NCI-H69 (cell line): ENCODE data around the gene SCARB1.

Source experiments
- DNase-seq: peaks from one replicate; lab custom pipeline; 2025; lab: John Stamatoyannopoulos, UW

SCARB1 gene

DNA sequence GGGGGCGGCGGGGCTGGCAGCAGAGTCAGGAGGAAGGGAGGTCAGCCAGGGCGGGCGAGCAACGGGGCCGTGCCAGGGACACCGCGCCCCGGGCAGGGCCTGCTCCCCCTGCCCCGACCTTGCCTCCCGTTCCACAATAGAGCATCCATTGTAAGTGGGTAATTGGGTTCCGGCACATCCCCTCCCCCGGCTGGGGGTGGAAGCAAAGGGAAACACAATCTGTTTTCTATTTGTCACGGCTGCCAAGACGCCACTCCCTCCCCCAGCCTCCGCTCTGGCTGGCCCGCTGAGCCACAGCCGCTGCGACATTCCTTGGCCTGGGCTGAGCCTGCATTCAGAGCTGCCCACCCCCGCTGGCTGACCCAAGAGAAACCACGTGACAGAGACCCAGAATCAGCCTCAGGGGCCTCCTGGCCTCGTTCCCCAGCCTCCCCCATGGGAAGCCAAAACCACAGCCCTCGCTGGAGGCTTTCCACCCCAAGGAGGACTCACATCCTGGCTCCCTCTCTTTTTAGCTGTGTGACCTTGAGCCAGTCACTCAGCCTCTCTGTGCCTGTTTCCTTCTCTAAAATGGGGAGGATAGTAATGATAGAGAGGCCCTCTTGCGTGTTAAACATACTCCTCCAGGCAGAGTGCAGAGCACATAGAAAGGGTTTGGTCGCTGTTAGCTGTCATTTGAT, 117.6 kb downstream of the SCARB1 start:
- DNase-seq = peak; percentile 97

GRCh38 chr12:124745465-124745890, 118.2 kb downstream of the SCARB1 start:
- no peak for DNase-seq

DNA sequence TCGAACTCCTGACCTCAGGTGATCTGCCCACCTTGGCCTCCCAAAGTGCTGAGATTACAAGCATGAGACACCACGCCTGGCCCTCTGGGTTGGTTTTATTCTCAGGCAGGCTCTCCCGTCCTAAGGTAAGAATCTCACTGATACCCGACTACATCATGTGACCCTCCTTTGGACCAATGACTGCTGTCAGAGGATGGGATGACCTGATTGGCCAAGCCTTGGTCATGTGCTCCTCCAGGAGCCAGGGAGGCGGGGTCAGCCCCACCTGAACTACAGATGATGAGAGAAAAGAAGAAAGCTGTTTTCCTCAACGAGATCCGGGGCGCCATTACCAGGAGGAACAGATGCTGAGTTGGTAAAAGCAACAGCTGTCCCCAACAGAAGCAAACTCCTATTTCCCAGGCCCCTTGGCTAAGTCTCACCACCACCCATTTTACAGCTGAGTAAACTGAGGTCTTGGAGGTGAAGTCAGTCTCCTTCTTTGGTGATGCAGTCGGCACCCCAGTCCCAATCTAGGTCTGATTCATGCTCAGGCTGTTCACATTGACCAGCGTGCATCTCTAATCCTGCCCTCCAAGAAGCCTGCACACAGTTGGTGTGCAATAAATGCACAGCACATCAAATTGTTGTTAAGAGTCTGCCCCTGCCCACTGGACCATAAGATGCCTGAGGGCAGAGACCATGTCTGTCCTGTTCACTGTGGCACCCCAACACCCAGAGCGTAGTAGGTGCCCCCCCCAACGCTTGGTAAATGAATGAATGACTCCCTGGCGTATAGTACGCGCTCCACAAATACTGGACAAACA, 118.8 kb downstream of the SCARB1 start:
- peak; percentile 61 for DNase-seq

DNA sequence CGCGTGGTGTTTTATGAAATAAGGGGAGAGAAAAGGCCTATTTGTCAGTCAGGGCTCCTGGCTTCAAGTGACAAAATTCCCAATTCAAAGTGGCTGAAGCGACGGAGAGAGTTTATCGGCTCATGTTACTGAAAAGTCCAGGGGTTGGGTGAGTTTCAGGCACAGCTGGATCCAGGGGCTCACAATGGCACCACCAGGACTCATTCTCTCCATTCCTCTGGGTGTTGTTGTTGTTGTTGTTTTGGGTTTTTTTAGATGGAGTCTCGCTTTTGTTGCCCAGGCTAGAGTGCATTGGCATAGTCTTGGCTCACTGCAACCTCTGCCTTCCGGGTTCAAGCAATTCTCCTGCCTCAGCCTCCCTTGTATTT, 119.4 kb downstream of the SCARB1 start:
- DNase-seq = no peak

- no peak for DNase-seq
Measured at GRCh38 chr12:124743479-124744272, 120.0 kb downstream of the SCARB1 start.

- no peak for DNase-seq
Measured at GRCh38 chr12:124742678-124743077, 121.0 kb downstream of the SCARB1 start.

DNA sequence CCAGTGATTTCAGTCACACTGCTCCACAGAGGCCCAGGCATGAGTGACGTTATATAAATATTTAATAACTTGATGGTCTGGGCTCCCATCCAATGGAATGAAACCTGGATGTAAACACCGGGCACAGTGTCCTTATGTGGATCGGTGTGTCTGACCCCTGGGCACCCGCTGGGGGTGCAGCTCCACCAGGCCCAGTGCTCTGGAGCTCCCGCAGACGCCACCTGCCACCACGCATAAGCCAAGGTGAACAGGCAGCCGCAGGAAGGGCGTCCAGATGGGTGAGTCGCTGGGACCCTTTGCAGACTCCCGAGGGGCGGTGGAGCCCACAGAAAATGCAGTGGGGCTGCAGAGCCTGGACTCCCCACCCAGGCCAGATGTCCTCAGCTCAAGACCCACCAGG, 121.6 kb downstream of the SCARB1 start:
- peak; percentile 77 for DNase-seq

DNA sequence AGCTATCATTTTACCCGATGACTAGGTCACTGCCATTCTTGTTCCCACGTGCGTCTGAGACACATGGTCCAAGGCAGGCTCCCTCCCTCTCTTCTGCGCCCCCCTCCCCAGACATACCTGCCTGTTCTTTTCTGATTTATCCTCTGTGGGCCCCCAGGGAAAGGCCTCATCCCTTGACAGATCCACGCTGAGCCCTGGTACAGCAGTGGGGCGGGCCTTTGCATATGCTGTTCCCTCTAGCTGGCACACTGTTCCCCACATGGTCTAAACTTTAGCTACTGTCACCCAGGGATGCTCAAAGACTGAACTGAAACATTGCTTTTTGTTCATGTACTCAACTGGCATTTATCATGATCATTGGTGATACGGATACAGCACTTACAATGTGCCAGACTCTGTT, 122.5 kb downstream of the SCARB1 start:
- no peak for DNase-seq

DNA sequence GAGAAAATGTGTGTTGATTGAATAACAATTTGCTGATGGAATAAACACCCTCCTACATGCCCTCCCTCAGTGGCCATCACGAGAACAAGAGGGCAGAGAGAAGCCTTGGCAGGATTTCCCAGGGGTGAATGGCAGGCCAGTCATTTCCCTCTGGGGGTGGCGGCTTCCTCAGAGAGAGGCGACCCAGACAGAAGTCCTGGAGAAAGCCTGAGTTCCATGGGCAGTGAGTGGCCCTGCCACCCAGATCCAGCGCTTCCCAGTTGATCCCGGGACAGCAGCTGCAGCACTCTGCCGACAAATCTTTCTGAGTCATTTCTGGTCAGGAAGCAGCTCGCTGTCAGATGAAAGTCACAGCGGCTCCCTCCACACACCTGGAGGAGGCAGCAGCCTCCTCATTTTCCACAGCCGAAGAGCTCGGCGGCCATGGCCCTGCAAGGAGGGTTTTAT, 123.0 kb downstream of the SCARB1 start:
- DNase-seq = no peak

GRCh38 chr12:124739953-124740561, 123.6 kb downstream of the SCARB1 start:
- no peak for DNase-seq

- no peak for DNase-seq
Measured at GRCh38 chr12:124738636-124739467, 124.8 kb downstream of the SCARB1 start.

DNA sequence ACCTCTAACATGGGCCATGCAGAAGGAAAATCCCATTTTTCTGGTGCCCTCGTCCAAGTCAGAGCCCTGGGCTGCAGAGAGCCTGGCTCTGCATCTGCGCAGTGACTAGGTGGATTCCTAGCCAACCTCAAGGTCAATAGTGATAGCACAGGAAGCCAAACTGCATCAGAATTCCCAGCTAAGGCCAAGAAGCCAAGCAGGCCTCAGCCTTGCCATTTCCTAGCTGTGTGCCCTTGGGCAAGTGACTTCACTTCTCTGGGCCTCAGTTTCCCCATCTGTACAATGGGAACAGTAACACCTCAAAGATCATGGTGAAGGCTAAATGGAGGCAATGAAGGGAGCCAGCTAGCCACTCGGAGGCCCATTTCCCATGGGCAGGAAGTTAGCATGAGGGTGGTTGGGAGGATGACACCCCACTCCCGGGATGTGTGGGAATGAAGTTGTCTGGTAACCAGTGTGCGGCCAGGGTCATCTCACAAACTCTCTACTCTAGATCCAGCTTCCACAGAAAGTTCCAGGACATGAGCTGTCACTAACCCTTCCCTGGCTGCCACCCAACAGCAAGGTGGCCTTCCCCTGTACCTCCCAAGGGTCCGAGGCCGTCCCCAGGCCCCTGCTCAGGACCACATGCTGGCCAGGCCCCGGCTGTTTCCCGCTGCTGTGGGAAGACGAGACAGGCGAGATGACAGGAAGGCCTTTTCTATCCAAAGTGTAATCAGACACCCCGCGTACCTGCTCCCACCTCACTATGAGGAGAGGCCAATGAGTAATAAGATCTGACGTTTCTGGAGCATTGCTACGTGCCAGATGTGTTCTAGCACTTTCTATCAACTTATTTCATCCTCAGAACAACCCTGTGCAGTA, 125.7 kb downstream of the SCARB1 start:
- DNase-seq = no peak

- DNase-seq = no peak
Measured at GRCh38 chr12:124737040-124737419, 126.6 kb downstream of the SCARB1 start.

GRCh38 chr12:124736115-124737039, 127.3 kb downstream of the SCARB1 start:
- no peak for DNase-seq

DNA sequence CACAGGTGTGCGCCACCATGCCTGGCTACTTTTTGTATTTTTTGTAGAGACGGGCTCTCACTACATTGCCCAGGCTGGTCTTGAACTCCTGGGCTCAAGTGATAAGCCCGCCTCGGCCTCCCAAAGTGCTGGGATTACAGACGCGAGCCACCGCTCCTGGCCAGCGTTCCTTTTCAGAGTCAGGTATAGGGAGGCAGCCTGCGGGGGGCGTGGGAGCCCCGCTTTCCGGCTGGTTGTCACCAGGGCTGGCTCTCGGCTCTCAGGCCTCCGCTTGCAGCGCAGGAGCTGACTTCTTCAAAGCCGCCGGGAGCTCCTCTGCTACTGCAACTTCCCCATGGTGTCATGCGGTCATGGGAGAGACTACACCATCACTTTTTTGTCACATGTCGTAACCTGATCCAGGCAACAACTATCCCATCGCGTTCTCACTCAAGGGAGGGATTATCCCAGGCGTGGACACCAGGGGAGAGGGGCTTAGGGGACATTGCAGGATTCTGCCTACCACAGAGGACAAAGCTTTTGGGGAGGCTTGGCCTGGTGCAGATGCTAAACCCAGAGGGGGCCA, 129.4 kb downstream of the SCARB1 start:
- peak; percentile 40 for DNase-seq

GRCh38 chr12:124733086-124733485, 130.6 kb downstream of the SCARB1 start:
- DNase-seq = no peak

DNA sequence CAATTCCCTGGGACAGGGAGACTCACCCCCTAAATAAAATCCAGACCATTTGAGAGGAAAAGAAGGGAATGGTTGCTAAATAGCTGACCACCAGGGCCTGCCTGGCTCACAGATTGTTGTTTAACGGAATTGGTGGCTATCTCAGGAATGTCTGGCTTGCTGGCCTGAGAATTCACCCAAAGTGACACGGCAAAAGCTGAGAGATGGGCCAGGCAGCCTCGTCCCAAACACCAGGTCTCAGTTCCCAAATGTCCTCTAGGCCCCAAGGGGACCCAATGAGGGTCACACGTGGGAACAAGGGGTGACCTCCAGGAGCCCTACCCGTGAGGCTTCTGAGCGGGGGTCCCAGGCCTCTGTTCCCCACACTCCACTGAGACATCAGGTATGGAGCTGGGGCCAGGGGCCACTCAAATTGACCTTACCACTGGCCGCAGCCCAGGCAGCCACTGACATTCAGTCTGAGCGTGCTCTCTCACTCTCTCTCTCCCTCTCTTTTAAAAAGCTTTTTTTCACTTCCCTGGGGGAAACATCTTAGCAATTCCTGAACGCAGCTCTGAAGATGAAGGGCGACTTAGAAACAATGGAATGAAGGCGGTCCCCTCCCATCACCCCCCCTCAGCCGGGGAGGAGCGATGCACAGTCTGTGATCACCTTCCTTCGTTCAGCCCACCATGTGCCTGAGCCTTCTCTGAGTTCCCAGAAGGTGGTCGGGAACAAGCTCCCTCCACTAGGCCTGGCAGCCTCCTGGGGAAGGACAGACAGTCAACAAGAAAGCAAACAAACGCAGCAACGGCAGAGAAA, 131.2 kb downstream of the SCARB1 start:
- DNase-seq = no peak

DNA sequence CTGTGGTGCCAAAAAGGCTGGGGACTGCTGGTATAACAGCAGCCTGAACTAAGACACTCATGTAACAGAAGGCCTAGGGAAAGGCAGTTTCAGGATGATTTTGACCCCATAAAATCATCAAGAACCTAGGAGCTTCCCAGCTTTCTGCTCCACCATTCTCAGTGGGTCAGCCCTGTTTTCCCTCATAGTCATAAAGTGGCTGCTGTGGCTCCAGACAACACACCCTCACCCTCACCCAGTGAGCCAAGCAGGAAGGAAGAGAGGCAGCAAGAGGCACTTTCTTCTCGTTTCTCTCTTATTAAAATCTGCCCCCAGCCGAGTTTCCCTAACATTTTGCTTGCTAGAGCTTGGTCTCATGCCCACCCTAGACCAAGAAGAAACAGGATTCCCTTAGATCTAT, 131.8 kb downstream of the SCARB1 start:
- no peak for DNase-seq
